GM19395 (cell line): ENCODE measurements around the gene TRIM58.

Source experiments
- ATAC-seq: cut with Tn5 transposase; IDR thresholded peaks from one replicate; pipeline ENCODE4 v1.9.1; 2021; ENCODE audit warnings: mild to moderate bottlenecking, moderate library complexity; ENCODE audit not compliant: unreplicated experiment

Gene TRIM58, protein sequence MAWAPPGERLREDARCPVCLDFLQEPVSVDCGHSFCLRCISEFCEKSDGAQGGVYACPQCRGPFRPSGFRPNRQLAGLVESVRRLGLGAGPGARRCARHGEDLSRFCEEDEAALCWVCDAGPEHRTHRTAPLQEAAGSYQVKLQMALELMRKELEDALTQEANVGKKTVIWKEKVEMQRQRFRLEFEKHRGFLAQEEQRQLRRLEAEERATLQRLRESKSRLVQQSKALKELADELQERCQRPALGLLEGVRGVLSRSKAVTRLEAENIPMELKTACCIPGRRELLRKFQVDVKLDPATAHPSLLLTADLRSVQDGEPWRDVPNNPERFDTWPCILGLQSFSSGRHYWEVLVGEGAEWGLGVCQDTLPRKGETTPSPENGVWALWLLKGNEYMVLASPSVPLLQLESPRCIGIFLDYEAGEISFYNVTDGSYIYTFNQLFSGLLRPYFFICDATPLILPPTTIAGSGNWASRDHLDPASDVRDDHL

DNA sequence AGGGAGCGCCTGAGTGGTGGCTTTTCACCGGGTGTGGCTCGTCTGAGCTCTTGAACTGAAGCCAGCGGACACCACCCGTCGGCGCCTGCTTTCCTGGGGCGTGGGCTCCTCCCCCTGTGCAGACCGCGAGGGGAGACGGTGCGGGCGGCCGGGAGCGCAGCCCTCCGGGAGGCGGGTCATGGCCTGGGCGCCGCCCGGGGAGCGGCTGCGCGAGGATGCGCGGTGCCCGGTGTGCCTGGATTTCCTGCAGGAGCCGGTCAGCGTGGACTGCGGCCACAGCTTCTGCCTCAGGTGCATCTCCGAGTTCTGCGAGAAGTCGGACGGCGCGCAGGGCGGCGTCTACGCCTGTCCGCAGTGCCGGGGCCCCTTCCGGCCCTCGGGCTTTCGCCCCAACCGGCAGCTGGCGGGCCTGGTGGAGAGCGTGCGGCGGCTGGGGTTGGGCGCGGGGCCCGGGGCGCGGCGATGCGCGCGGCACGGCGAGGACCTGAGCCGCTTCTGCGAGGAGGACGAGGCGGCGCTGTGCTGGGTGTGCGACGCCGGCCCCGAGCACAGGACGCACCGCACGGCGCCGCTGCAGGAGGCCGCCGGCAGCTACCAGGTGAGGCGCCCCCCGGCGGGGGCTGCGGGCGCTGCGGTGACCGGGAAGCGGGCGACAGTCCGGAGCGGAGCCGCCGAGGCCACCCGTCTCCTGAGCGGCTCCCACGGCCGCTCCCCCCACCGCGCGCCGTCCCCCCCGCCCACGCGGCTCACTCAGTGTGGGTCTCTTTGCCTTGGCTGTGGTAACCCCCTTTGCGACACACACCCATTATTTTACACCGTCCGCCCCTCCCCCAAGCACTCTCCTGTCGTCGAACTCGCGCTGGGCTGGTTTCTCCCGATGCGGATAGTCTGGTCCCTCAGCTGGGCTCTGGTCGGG is at the start of gene TRIM58:
TRIM58 (plus strand) TSS at position 119 of the 916 bp plus-strand sequence; CDS start at position 179, 60 bp downstream.
- ATAC-seq: peak; percentile 61

GRCh38 chr1:247812637-247813036 is 44.4 kb upstream of the TRIM58 start:
- no peak for ATAC-seq

GRCh38 chr1:247822060-247822459 is 34.9 kb upstream of the TRIM58 start:
- ATAC-seq: no peak

DNA sequence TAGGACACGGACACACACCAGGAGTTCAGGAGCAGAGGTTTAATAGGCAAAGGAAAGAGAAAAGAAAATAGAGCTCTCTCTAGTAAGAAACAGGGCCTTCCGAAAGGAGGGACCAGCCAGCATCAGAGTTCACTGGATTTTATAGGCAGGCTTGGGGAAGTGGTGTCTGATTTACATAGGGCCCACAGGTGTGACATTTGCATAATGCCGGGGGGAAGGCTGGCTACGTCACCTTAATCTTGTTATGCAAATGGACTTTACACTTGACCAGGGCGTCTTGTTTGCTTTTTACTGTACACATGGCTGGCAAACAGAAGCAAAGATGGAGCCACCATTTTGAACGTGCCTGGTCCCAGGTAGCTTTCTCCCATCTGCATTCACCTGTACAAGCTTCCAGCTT is 33.0 kb upstream of the TRIM58 start, which contains the start of gene OR14A16:
OR14A16 (minus strand) TSS at position 97 of the 400 bp plus-strand sequence. CDS start 8,390 bp downstream, outside the sequence.
- peak; percentile 67 for ATAC-seq

DNA sequence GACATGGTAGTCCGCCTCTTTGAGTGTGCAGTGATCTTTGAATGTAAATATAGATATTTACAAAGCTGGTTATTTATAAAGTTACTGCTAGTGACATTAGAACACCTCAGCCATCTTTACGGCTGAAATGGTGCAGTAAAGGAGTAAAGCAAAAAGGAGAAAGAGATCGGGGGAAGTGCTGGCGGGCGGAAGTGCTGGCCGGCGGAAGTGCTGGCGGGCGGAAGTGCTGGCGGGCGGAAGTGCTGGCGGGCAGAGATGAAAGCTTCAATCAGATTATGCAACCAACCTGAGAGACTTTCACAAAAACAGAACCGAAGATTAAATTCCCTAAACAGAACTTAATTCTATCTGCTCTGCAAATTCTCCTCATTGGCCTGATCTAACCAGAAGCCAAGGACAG is 31.6 kb upstream of the TRIM58 start:
- ATAC-seq: no peak

DNA sequence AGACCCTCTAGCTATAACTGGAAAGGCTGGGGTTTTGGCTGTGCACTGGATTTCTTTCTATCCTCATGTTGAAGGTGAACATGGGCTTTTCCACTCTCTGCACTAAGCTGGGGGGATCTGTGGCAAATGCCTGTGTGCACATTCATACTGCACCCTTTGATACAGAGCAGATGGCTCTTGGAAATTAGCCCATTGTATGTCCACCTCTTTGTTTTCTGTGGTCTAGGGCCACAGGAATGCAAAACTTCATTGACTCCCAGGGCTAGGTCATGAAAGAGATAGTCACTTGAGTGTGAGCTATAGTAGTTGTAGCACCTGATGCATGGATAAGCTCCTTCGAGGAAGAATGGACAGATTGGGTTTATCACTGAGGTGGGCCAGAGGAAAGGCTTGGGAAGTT is 27.3 kb upstream of the TRIM58 start:
- no peak for ATAC-seq

DNA sequence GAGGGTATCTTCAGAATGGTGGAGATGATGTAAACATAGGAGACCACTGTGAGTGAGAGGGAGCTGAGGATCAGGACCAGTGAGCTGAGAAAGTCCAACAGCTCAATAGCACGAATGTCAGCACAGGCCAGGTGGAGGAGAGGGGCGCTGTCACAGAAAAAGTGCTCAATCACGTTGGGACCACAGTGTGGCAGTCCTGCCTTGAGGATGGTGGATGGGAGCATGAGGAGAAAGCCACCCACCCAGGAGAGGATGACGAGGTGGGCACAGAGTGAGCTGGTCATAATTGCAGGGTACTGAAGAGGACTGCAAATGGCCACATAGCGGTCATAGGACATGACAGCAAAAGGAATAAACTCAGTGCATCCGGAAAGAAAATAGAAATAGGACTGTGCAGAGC is 23.4 kb upstream of the TRIM58 start:
- no peak for ATAC-seq

DNA sequence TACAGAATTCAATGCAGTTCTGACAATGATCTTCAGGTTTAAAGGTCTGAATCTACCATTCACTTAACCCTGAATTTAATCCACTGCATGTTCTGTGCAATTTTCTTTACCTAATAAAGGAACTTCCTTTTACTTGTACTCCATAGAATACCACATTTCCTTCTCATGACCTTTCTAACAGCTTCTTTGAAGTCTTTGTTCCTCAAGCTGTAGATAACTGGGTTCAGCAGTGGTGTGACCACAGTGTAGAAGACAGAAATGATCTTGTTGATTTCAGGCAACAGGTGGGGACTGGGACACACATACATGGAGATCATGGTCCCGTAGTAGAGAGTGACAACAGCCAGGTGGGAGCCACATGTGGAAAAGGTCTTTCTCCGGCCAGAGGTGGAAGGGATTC is 16.2 kb upstream of the TRIM58 start:
- no peak for ATAC-seq

GRCh38 chr1:247841796-247842195 is 15.2 kb upstream of the TRIM58 start, which contains the start of gene OR11L1:
Gene OR11L1 (minus strand): TSS chr1:247841896. CDS start chr1:247841896, 0 bp downstream.
- ATAC-seq: no peak

DNA sequence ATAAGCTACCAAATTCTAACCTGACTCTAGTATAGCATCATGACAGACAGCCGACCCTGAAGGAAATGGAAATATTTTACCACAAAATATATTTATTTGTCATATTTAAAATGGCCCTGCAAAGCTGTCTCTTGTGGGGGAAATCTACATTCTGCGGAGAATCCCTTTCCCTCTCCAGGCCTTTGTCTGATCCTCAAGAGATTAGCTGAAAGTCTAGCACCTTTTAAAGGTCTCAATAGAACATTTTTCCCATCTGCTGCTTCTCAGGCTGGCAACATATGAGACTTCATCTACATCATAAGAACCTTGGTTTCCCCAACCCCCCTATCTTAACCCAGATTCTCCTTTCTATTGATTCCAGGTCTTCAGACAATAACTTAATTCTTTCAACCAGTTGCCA is 13.6 kb upstream of the TRIM58 start:
- no peak for ATAC-seq

- no peak for ATAC-seq
Observed at GRCh38 chr1:247845011-247845692, 11.8 kb upstream of the TRIM58 start.

DNA sequence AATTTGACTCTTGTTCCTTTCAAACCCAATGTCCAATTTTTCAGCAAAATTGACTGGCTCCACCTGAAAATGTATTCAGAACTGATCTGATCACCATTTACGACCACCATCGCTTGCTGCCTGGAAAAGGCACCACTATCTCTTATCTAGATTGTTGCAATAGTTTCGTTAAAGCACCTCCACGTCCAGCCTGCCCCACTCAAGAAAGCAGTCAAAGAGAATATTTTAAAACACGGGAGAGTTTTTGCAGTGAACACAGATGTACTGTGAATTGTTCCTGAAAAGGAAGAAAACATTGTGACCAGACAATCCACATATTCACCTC is 11.3 kb upstream of the TRIM58 start:
- no peak for ATAC-seq

GRCh38 chr1:247848346-247848745 is 8.6 kb upstream of the TRIM58 start:
- no peak for ATAC-seq

DNA sequence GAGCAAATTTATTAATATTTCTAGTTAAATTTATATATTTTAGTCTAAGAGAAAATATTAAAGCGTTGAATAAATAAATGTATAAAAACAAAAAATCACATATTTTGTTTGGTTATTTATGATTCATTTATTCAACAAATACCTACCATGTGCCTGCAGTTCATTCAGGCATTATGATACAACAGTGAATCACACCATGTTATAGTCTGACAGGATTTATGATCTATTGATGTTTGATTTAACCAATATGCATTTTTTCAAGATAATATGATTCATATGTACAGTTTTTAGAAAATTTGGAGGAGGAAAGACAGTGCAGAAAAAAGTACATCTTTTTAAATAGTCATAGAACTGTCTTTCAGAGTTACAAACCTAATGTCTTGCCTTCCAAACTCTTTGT is 7.4 kb upstream of the TRIM58 start:
- ATAC-seq: no peak

DNA sequence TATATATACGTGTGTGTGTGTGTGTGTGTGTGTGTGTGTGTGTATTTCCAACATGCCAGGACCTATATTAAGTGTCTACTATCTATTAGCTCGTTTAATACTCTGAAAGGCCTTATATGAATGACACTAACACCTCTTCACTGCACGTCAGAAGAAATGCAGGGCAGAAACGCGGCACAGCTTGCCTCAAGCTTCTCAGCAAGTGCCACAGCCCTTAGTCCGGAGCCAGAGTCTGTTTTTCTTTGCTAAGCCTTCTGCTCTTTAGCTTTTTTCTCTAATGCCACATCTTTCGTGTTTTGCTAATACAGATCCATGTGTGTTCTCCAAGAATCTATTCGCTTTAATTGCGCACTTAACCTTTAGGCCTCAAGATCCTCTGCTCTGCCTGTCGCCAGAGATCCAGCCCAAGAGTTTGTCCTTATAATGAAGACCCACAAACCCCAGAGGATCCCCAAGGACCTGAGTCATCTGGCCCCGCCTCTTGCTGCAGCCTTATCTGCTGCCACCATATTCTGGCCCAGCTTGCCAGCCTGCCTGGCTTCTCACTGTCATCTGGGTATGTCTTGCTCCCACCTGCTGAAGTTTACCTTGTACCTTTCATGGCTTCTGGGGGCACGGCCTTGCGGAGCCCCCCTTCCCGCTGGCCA is 2.0 kb upstream of the TRIM58 start:
- no peak for ATAC-seq

DNA sequence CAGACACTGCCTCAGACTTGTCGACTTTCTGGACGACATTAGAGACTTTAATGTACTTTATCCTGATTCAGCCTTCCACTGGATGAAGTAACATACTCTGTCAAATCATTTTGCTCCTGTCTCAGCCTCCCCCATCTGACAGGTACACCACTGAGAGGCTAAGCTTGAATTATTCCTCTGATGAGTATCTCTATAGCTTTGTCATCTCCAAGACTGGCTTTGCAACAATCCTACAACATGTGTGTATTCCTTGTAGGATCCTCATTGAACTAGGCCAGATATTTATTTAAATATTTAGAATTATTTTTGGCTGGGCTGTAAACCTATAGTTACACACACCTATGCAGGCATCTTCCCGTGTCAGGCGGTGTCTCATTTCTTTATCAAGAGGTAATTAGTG is 1.1 kb upstream of the TRIM58 start:
- no peak for ATAC-seq

DNA sequence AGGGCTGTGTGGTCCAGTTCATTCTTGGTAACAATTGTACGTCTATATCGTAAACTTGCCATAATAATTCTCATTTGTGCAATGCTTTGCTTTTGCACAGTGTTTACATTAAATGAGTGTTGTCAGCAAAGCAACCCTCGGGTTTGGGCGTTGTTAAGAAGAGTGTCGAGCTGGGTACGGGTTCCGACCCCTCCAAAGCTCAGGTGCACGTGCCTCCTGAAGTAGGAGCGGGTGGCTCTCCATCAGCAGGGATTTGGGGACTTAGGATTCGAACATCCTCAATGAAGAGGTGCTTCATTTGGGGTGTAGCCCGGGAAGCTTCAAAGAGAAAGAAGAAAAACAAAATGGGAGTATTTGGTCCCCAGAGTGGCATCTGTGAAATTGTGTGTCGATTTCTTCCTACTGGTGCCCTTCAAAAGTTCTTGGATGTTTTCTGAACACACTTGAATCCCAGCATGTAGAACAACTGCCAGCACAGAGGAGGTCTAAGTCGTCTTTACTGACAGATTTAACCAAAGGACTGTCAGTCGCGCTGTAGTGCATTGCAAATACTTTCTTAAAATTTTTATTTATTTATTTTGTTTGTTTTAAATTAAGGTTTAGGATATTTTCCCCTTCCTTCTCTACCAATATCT is 1.1 kb downstream of the TRIM58 start:
- no peak for ATAC-seq

GRCh38 chr1:247862756-247863155 is 5.8 kb downstream of the TRIM58 start:
- ATAC-seq: no peak

GRCh38 chr1:247864644-247865043 is 7.7 kb downstream of the TRIM58 start:
- ATAC-seq: no peak

- no peak for ATAC-seq
Observed at GRCh38 chr1:247865416-247865815, 8.4 kb downstream of the TRIM58 start.
